HG03521 (cell line): ENCODE results near the gene TTC28.

Experiments
- ATAC-seq: cut with Tn5 transposase; IDR thresholded peaks from one replicate; pipeline ENCODE4 v1.9.1; 2021; ENCODE audit warnings: mild to moderate bottlenecking, moderate library complexity; ENCODE audit not compliant: unreplicated experiment

The TTC28 gene

GRCh38 chr22:27984723-27985122, 694.9 kb downstream of the TTC28 start:
- no peak for ATAC-seq

GRCh38 chr22:27984001-27984695, 695.5 kb downstream of the TTC28 start:
- no peak for ATAC-seq

GRCh38 chr22:27983361-27983791, 696.3 kb downstream of the TTC28 start:
- ATAC-seq = no peak

GRCh38 chr22:27982630-27983180, 696.9 kb downstream of the TTC28 start:
- no peak for ATAC-seq

GRCh38 chr22:27982106-27982505, 697.5 kb downstream of the TTC28 start:
- no peak for ATAC-seq

GRCh38 chr22:27980424-27981148, 699.1 kb downstream of the TTC28 start:
- ATAC-seq = no peak

- no peak for ATAC-seq
Observed at GRCh38 chr22:27978802-27979201, 700.8 kb downstream of the TTC28 start.

GRCh38 chr22:27978317-27978716, 701.3 kb downstream of the TTC28 start:
- no peak for ATAC-seq

GRCh38 chr22:27976586-27976985, 703.1 kb downstream of the TTC28 start:
- ATAC-seq = no peak

GRCh38 chr22:27975381-27976013, 704.1 kb downstream of the TTC28 start:
- ATAC-seq = no peak

- ATAC-seq = no peak
Observed at GRCh38 chr22:27973846-27974245, 705.8 kb downstream of the TTC28 start.

GRCh38 chr22:27972732-27973698, 706.6 kb downstream of the TTC28 start:
- no peak for ATAC-seq

GRCh38 chr22:27971926-27972325, 707.7 kb downstream of the TTC28 start:
- ATAC-seq = no peak

- no peak for ATAC-seq
Observed at GRCh38 chr22:27970596-27971220, 708.9 kb downstream of the TTC28 start.

- ATAC-seq = no peak
Observed at GRCh38 chr22:27966168-27967064, 713.2 kb downstream of the TTC28 start.

- ATAC-seq = no peak
Observed at GRCh38 chr22:27962268-27963044, 717.2 kb downstream of the TTC28 start.

GRCh38 chr22:27961680-27962079, 718.0 kb downstream of the TTC28 start:
- no peak for ATAC-seq

GRCh38 chr22:27961182-27961581, 718.5 kb downstream of the TTC28 start:
- ATAC-seq = no peak
